ENCODE measurements around the gene SHANK3.

Gene SHANK3

GRCh38 chr22:50712341-50713007 lies 39.9 kb downstream of the SHANK3 start:
- DNase-seq (ENCODE audit: low read depth in 2 of 2), result no peak

GRCh38 chr22:50713008-50713385 lies 40.4 kb downstream of the SHANK3 start:
- DNase-seq (ENCODE audit: low read depth in 2 of 2), result no peak

- DNase-seq (ENCODE audit: low read depth in 2 of 2), result no peak
These were observed 41.0 kb downstream of the SHANK3 start for GRCh38 chr22:50713571-50714056.

- no peak for DNase-seq (ENCODE audit: low read depth in 2 of 2)
These were observed 41.5 kb downstream of the SHANK3 start for GRCh38 chr22:50714150-50714549.

GRCh38 chr22:50714631-50715179 lies 42.1 kb downstream of the SHANK3 start:
- DNase-seq (ENCODE audit: low read depth in 2 of 2), result no peak

- no peak for DNase-seq (ENCODE audit: low read depth in 2 of 2)
These were observed 42.6 kb downstream of the SHANK3 start for GRCh38 chr22:50715250-50715649.

- DNase-seq (ENCODE audit: low read depth in 2 of 2), result no peak
These were observed 43.2 kb downstream of the SHANK3 start for GRCh38 chr22:50715776-50716175.

- DNase-seq (ENCODE audit: low read depth in 2 of 2), result no peak
These were observed 43.8 kb downstream of the SHANK3 start for GRCh38 chr22:50716290-50717024.

GRCh38 chr22:50717709-50718351 lies 45.2 kb downstream of the SHANK3 start:
- DNase-seq (ENCODE audit: low read depth in 2 of 2), result no peak

- no peak for DNase-seq (ENCODE audit: low read depth in 2 of 2)
These were observed 45.7 kb downstream of the SHANK3 start for GRCh38 chr22:50718352-50718709.

GRCh38 chr22:50719814-50720300 lies 47.2 kb downstream of the SHANK3 start:
- DNase-seq (ENCODE audit: low read depth in 2 of 2), result no peak

- no peak for DNase-seq (ENCODE audit: low read depth in 2 of 2)
These were observed 48.0 kb downstream of the SHANK3 start for GRCh38 chr22:50720301-50721256.

- no peak for DNase-seq (ENCODE audit: low read depth in 2 of 2)
These were observed 48.7 kb downstream of the SHANK3 start for GRCh38 chr22:50721257-50721844.

- no peak for DNase-seq (ENCODE audit: low read depth in 2 of 2)
These were observed 49.6 kb downstream of the SHANK3 start for GRCh38 chr22:50722048-50722701.

Data from stimulated activated CD4-positive, alpha-beta T cell treated with anti-CD3 and anti-CD28 coated beads, Interleukin-1b, Interleukin-23, amount 100 ng/mL, for 4 hours (primary cell).